Activated CD4-positive, alpha-beta T cell treated with anti-CD3 and anti-CD28 coated beads for 1 hour (primary cell): Measurements from ENCODE around the gene MPZL2.

ENCODE experiments used
- DNase-seq: peaks from one replicate; pipeline ENCODE4 v3.0.0-alpha.2; 2020

The MPZL2 gene

DNA sequence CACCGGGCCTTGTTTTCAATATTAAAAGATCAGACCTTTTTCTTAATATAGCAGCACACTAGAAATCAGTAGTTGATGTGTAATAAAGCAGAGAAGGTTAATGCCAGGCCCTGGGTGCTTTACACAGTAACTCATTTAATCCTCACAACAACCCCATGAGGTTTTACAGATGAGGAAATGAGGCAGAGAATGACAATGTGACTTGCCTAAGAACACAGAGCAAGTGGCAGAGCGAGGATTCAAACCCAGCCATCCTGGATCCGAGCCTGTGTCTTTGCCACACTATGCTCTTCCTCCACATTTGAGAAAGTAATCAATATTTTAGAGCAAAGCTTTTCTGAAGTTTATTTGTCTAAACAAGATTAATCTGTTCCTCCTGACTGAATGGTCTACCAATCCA, 46.5 kb downstream of the MPZL2 start:
- no peak for DNase-seq

GRCh38 chr11:118216621-118217481, 47.2 kb downstream of the MPZL2 start:
- no peak for DNase-seq

- DNase-seq = no peak
Measured at GRCh38 chr11:118215765-118216164, 48.3 kb downstream of the MPZL2 start.

- DNase-seq = no peak
Measured at GRCh38 chr11:118215262-118215661, 48.8 kb downstream of the MPZL2 start.

GRCh38 chr11:118214210-118214914, 49.7 kb downstream of the MPZL2 start:
- no peak for DNase-seq

- DNase-seq = no peak
Measured at GRCh38 chr11:118213781-118214180, 50.3 kb downstream of the MPZL2 start.

DNA sequence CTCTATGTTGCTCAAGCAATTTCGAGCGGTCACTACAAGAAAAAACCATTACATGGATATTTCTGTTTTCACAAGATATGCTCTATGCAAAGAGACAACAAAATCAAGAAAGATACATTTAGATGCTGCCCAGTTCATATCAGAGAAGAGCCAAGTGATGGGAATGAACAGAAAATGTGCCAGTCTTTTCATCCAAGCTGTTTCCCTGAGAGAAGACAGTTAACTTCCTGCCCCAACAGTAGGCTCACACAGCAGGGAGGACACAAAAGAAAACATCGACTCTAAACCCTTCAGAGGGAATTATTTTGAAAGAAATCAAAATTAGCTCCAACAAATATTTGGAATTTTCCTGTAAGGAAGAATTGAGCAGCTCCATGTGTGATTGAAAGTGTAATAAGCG, 50.9 kb downstream of the MPZL2 start:
- no peak for DNase-seq

GRCh38 chr11:118212781-118213191, 51.3 kb downstream of the MPZL2 start:
- no peak for DNase-seq

DNA sequence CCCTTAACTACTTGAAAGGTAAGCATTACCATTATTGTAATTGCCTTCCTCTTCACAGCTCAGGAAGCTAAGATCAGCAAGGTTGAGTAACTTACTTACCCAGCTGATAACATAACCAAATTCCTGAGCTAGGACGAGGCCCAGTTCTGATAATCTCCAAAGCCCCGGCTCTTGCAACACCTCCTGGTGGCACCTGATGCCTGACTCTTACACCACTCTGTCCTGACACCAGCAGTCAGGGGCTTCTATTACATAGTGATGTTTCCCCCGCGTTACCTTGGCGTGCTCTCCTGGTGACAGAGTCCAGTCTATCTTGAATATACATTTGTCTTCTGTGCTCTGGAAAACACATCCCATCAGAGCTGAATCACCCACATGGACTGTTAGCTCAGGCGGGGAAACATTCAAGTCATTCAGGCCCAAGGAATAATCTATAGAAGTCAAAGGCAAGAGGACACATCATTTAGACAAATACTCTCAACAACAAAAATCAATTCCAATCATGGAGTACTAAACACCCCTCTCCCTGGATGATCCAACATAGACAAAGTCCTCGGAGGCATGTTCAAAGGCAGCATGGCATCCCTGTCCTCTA, 51.9 kb downstream of the MPZL2 start:
- no peak for DNase-seq

GRCh38 chr11:118211006-118211405, 53.1 kb downstream of the MPZL2 start:
- no peak for DNase-seq

DNA sequence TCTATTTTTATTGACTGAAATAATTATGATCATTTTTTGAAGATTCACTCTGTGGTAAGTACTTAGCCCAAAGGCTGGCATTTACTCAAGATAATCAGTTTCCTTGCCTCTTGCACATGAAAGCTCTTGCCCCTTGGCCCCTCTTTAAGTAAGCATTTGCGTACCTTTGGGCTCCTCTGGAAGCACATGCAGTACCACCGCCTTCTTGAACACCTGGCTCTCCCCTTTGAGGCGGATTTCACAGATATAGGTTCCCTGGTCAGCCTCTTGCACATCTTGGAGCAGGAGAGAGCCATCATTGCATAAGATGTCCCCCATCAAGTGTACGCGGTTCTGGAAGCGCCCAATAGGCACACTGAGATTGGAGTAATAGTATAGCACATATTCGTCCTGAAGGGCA, 53.8 kb downstream of the MPZL2 start:
- DNase-seq = no peak

- DNase-seq = no peak
Measured at GRCh38 chr11:118209033-118209432, 55.1 kb downstream of the MPZL2 start.

DNA sequence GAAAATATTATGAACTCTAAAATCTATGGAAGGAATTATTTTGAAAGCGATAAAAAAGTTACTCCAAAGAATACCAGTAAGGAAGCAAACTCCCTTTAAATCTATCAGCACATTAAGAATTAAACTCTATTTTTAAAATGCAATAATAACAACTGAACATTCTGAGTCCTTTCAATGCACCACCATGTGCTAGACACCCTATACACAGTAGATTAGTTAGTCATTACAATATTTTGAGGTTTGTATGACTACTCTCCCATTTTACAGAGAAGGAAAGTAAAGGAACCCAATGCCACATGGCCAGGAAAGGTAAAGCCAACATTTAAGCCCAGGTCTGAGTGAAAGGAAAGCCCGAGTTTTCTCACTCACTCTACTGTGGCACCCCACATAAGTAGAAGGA, 57.0 kb downstream of the MPZL2 start:
- no peak for DNase-seq

DNA sequence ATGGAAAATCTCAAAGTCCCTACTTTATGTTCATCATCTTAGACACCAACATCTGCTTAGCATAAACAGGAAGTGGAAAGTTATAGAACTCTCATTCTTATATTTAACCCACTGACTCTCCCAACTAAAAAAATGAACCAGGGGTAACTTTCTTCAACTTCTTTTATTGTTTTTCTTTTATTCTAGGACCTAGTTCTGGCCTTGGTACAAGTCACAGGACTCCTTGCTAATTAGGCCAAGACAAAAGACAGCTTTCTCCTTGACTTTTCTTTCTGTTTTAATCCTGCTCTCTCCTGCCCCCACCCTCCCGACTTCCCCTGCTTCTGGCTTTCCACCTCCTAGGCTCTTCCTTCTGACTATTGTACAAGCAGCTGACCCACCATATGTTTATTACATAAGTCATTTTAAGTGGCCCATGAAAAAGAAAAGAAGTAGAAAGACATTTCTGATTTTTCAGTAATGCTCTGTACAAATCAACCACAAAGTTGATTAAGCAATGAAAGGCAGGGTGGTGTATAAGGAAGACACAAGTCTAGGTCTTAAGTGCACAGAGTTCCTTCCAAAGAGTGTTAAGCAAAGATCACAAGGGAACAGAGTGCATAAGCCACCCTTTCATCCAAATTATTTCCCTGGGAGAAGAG, 57.6 kb downstream of the MPZL2 start:
- no peak for DNase-seq

GRCh38 chr11:118205606-118206378, 58.3 kb downstream of the MPZL2 start:
- DNase-seq = no peak
